Testis (tissue), 3 donors: ENCODE results near the gene NTNG2. TPM values are rescaled to one million over a fixed set of nuclear protein-coding genes. Genes with fewer than 3 reads are reported as not detected.

Source experiments
- DNase-seq: peaks from one replicate; pipeline ENCODE4 v3.0.0-alpha.2; 2019
- H3K27ac ChIP-seq, 2 donors: fragments of 200-600 bp; sonication (generic); one replicate each; pipeline ENCODE4 v1.5.1; 2019
- H3K27me3 ChIP-seq: fragments of 200-600 bp; sonication (generic); one replicate; pipeline ENCODE4 v1.5.1; 2019
- H3K36me3 ChIP-seq: fragments of 200-600 bp; sonication (generic); one replicate; pipeline ENCODE4 v1.5.1; 2017; ENCODE audit warnings: low read depth; ENCODE audit errors: missing control alignments
- H3K4me1 ChIP-seq: fragments of 200-600 bp; sonication (generic); one replicate; pipeline ENCODE4 v1.5.1; 2019
- H3K4me3 ChIP-seq, 2 donors: fragments of 200-600 bp; sonication (generic); one replicate each; pipeline ENCODE4 v1.5.1; 2017 to 2019
- H3K9me3 ChIP-seq: fragments of 200-600 bp; sonication (generic); one replicate; pipeline ENCODE4 v1.5.1; 2017
- POLR2A ChIP-seq: fragments of 450-650 bp; IDR thresholded peaks from one replicate; pipeline ENCODE4 v1.6.1; 2017; ENCODE audit warnings: antibody characterized with exemption, mild to moderate bottlenecking, moderate library complexity
- WGBS, 2 donors: methylation state at CpG; one replicate each; pipeline ENCODE4 v1.1.5; 2018; 5-methylcytosine and 5-hydroxymethylcytosine counted together
- intact Hi-C: fragments of 100-400 bp; cut with DNase I; formaldehyde crosslinking; loops from one replicate; pipeline ENCODE4 v1.15.1; 2023; ENCODE audit warnings: low total_unique reads
- polyA plus RNA-seq: library from polyadenylated mRNA; stranded (reverse); fragments of 350-450 nt; fragmentation: Illumina TruSeq; extraction: RNeasy Lipid Tissue Mini Kit (QIAGEN cat#74804); gene quantifications from one replicate; pipeline ENCODE4 v1.2.3, GENCODE V29; 2014; ENCODE audit warnings: low read depth, low replicate concordance; ENCODE audit not compliant: insufficient read depth
- total RNA-seq, 2 donors: library from RNA; depleted of rRNA; stranded (reverse); fragments of >200 nt; gene quantifications; one replicate each; pipeline ENCODE4 v1.2.3, GENCODE V29; 2016
- TF ChIP-seq, protein P1 (sequence below), 3 experiments: fragments of 450-650 bp in 2 of 3; fragments of 200-600 bp in 1 of 3; sonication (generic) in 1 of 3; IDR thresholded peaks; one replicate each; pipeline ENCODE4 v1.5.1; 2016 to 2019; ENCODE audit warnings: antibody characterized with exemption in 3 of 3, mild to moderate bottlenecking in 2 of 3, moderate library complexity in 1 of 3

NTNG2 gene
- total and polyA plus RNA-seq, 3 donors from 2014 or later: 3.3 to 29.0 (median 23.7) TPM

DNA sequence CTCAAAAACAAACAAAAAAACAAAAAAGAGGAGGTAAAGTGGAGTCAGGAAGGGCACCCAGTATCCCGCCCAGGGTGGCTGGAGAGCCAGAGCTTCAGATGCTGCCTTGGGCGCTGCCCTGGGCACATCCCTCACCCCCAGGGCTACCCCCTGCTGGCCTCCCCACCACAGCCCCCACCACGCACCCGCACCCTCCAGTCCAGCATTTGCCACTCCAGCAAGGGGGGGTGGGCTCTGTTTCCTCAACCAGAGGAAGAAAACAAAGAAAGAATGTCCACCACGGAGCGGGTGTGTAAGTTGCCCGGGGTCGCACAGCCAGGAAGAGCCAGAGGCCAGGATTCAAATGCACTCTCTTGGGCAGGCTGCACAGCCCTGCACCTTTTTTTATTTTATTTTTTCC is 86.1 kb downstream of the NTNG2 start:
- WGBS, 2 donors: 82 to 92% methylated on average over 8 of the region's 8 CpGs
- intact Hi-C loops: no loop called here
- H3K27me3 ChIP-seq: no peaks in the 10 kb centered on the region

DNA sequence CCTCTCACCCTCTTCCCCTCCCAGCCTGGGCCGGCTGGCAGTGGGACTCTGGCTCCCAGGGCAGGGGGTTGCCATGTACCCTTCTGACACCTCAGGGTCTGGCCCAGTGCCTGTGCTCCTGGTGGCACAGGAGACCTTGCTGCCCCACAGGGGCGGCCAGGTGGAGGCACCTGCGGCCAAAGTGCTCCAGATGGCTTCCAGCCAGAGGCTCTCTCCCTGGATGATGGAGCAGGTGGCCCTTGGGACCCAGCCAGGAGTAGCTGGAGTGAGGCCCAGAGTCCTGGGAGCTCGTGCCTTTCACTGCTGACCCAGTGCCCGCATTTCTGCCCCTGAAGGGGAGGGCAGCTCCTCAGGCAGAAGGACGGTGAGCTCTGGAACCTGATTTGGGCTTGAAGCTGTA is 87.3 kb downstream of the NTNG2 start:
- Histone ChIP-seq H3K4me1 (peaks cover 5% of the 10 kb centered on the region), H3K36me3 (no peaks in the 10 kb centered on the region), H3K9me3 (no peaks in the 10 kb centered on the region), H3K27me3 (no peaks in the 10 kb centered on the region), H3K4me3 (no peak overlapping the region), H3K27ac (no peak overlapping the region)
- no peak for DNase-seq
- WGBS, 2 donors: 66 to 84% methylated on average over 3 to 6 of the region's 6 CpGs
- TF ChIP-seq, protein P1, sequence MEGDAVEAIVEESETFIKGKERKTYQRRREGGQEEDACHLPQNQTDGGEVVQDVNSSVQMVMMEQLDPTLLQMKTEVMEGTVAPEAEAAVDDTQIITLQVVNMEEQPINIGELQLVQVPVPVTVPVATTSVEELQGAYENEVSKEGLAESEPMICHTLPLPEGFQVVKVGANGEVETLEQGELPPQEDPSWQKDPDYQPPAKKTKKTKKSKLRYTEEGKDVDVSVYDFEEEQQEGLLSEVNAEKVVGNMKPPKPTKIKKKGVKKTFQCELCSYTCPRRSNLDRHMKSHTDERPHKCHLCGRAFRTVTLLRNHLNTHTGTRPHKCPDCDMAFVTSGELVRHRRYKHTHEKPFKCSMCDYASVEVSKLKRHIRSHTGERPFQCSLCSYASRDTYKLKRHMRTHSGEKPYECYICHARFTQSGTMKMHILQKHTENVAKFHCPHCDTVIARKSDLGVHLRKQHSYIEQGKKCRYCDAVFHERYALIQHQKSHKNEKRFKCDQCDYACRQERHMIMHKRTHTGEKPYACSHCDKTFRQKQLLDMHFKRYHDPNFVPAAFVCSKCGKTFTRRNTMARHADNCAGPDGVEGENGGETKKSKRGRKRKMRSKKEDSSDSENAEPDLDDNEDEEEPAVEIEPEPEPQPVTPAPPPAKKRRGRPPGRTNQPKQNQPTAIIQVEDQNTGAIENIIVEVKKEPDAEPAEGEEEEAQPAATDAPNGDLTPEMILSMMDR (IDR thresholded peaks at IDR 0.05): no peak
- no peak for TF ChIP-seq POLR2A
- intact Hi-C loops: no loop called here

More for the DNA sequence above, 86.1 kb downstream of the NTNG2 start:
- H3K36me3 ChIP-seq: no peaks in the 10 kb centered on the region
- no peaks in the 10 kb centered on the region for H3K9me3 ChIP-seq
- TF ChIP-seq, protein P1 (IDR thresholded peaks at IDR 0.05): no peak
- TF ChIP-seq POLR2A: no peak
- H3K27ac ChIP-seq: no peak overlapping the region
- DNase-seq: no peak
- peaks cover 5% of the 10 kb centered on the region for H3K4me1 ChIP-seq
- H3K4me3 ChIP-seq: no peak overlapping the region

- Histone ChIP-seq H3K27ac (no peak overlapping the region), H3K27me3 (no peaks in the 10 kb centered on the region), H3K36me3 (no peaks in the 10 kb centered on the region), H3K9me3 (no peaks in the 10 kb centered on the region), H3K4me1 (peaks cover 4% of the 10 kb centered on the region), H3K4me3 (no peak overlapping the region)
- WGBS, 2 donors: 90 to 94% methylated on average over 8 of the region's 8 CpGs
- DNase-seq: no peak
- intact Hi-C loops: no loop called here
- TF ChIP-seq POLR2A: no peak
- TF ChIP-seq, protein P1 (IDR thresholded peaks at IDR 0.05): no peak
These were observed 87.8 kb downstream of the NTNG2 start for GRCh38 chr9:132249690-132250089.

GRCh38 chr9:132250324-132251262 is 88.7 kb downstream of the NTNG2 start:
- no peak overlapping the region for H3K27ac ChIP-seq
- no peak overlapping the region for H3K4me3 ChIP-seq
- 98 to 100% methylated on average over 5 to 20 of the region's 20 CpGs for WGBS, 2 donors
- DNase-seq: no peak
- no peaks in the 10 kb centered on the region for H3K27me3 ChIP-seq
- H3K4me1 ChIP-seq: no peaks in the 10 kb centered on the region
- H3K9me3 ChIP-seq: no peaks in the 10 kb centered on the region
- H3K36me3 ChIP-seq: no peaks in the 10 kb centered on the region
- TF ChIP-seq, protein P1 (IDR thresholded peaks at IDR 0.05): no peak
- TF ChIP-seq POLR2A: no peak
- intact Hi-C loops: no loop called here
